Upper lobe of left lung (tissue), 4 donors: ENCODE data around the gene LATS2.

Experiments used
- CTCF ChIP-seq, 6 experiments: fragments of 450-650 bp in 4 of 6; fragments of 200-600 bp in 2 of 6; sonication (generic) in 2 of 6; IDR thresholded peaks; one replicate each; pipeline ENCODE4 v1.5.1; 2016 to 2019; ENCODE audit warnings: antibody characterized with exemption in 6 of 6
- POLR2A ChIP-seq, 4 donors: fragments of 450-650 bp; IDR thresholded peaks; one replicate each; pipeline ENCODE4 v1.5.1; 2016 to 2017; ENCODE audit warnings: antibody characterized with exemption in 4 of 4, mild to moderate bottlenecking in 2 of 4
- POLR2AphosphoS5 ChIP-seq, 2 donors: sonication (generic); formaldehyde crosslinking; IDR thresholded peaks; one replicate each; pipeline ENCODE4 v1.5.1; 2017; ENCODE audit warnings: antibody characterized with exemption in 2 of 2

GRCh38 chr13:21032656-21033055, 28.7 kb downstream of the LATS2 start:
- TF ChIP-seq CTCF (IDR thresholded peaks at IDR 0.05) = no peak
- no peak for TF ChIP-seq POLR2AphosphoS5 (IDR thresholded peaks at IDR 0.05)
- TF ChIP-seq POLR2A (IDR thresholded peaks at IDR 0.05) = no peak
